ENCODE data around the gene CEP70.

DNA sequence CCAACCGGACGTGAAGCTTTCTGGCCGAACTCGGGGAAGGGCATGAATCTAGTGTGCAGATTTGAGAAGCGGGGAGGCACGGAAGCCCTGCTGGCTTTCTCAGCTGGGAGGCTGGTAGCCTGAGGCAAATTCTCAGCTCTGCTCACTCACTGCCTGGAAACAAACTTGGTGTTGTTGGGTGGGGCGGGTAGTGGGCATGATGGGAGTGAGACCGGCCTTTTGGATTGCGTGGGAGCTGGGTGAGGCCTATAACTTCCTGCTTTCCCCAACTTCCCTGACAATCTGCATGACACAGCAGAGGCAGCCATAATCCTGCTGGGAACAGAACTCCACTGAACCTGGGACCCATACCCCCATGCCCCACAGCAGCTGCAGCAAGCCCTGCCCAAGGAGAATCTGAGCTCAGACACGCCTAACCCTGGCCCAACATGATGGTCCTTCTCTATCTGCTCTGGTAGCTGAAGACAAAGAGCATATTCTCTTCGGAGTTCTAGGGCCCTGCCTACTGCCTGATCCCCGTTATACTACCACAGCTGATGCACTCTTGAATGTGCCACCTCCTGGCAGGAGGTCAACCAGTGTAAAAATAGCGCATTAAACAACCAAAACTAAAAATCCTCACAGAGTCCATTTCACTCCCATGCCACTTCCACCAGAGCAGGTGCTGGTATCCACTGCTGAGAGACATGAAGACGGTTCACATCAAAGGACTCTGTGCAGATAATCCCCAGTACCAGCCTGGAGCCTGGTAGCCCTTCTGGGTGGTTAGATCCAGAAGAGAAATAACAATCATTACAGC lies 44.7 kb downstream of the CEP70 start:
- TF ChIP-seq, protein P1, sequence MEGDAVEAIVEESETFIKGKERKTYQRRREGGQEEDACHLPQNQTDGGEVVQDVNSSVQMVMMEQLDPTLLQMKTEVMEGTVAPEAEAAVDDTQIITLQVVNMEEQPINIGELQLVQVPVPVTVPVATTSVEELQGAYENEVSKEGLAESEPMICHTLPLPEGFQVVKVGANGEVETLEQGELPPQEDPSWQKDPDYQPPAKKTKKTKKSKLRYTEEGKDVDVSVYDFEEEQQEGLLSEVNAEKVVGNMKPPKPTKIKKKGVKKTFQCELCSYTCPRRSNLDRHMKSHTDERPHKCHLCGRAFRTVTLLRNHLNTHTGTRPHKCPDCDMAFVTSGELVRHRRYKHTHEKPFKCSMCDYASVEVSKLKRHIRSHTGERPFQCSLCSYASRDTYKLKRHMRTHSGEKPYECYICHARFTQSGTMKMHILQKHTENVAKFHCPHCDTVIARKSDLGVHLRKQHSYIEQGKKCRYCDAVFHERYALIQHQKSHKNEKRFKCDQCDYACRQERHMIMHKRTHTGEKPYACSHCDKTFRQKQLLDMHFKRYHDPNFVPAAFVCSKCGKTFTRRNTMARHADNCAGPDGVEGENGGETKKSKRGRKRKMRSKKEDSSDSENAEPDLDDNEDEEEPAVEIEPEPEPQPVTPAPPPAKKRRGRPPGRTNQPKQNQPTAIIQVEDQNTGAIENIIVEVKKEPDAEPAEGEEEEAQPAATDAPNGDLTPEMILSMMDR (IDR thresholded peaks at IDR 0.05; ENCODE audit: low read depth, low read length), result no peak
- TF ChIP-seq POLR2A (IDR thresholded peaks at IDR 0.05; ENCODE audit: extremely low read depth, insufficient read length), result no peak
